HCT116 (cell line): Measurements from ENCODE around the gene KLK7. TPM values are rescaled to one million over a fixed set of nuclear protein-coding genes. Genes with fewer than 3 reads are reported as not detected.

Experiments
- ATAC-seq: fragments of 200-7000 bp; cut with Tn5 transposase; 2 replicates; pipeline ENCODE4 v1.9.1; 2020; ENCODE audit warnings: mild to moderate bottlenecking, moderate library complexity
- BruUV-seq: library from RNA; stranded (reverse); fragments of 400-500 nt; replicated peaks from 2 replicates; lab custom pipeline; 2021; lab: Mats Ljungman, UMichigan
- CTCF ChIA-PET: fragments of 300-600 bp; sonication (Branson Sonifier 250); formaldehyde crosslinking; loops from one replicate; lab custom pipeline; 2021; ENCODE audit warnings: antibody characterized with exemption; lab: Charles Lee
- POLR2A ChIA-PET: fragments of 300-600, 350-600 bp; sonication (Branson Sonifier 250); formaldehyde crosslinking; loops from one replicate; lab custom pipeline; 2021; ENCODE audit warnings: antibody characterized with exemption; lab: Charles Lee
- RAD21 ChIA-PET, 2 experiments: fragments of 300-600 bp; sonication (Branson Sonifier 250); formaldehyde crosslinking; loops; one replicate each; lab custom pipeline; 2023; ENCODE audit warnings: low total read pairs in 2 of 2; ENCODE audit not compliant: uncharacterized antibody in 2 of 2, unreplicated experiment in 2 of 2, low non-redundant PET in 1 of 2; lab: Charles Lee
- DNase-seq: peaks from one replicate; pipeline ENCODE4 v3.0.0-alpha.2; 2010; ENCODE audit warnings: low read depth, low spot score
- H2AFZ ChIP-seq: fragments of 200-600 bp; shearing (Covaris generic), sonication (generic); 2 replicates; pipeline ENCODE4 v1.6.1; 2017; ENCODE audit warnings: low read depth, mixed run types, mixed read lengths, antibody characterized with exemption, low read length; ENCODE audit not compliant: poor library complexity, severe bottlenecking
- H3K27ac ChIP-seq: 2 replicates; pipeline ENCODE4 v1.5.1; 2012; ENCODE audit warnings: low read depth, low read length
- H3K27me3 ChIP-seq: fragments of 200-600 bp; sonication (generic); 2 replicates; pipeline ENCODE4 v1.6.1; 2016; ENCODE audit warnings: mixed run types, low read length, mixed read lengths; ENCODE audit not compliant: insufficient read depth
- H3K36me3 ChIP-seq, 2 experiments: fragments of 200-500 bp in 1 of 2; fragments of 200-600 bp in 1 of 2; sonication (Bioruptor generic) in 1 of 2; sonication (generic) in 1 of 2; 2 replicates each; pipeline versions ENCODE4 v1.5.1 to v1.6.1; 2014 to 2016; ENCODE audit warnings: low read length in 2 of 2, inconsistent platforms in 1 of 2, mixed read lengths in 1 of 2, mixed run types in 1 of 2; ENCODE audit not compliant: insufficient read depth in 2 of 2, control insufficient read depth in 1 of 2
- H3K4me1 ChIP-seq, 2 experiments: fragments of 200-600 bp in 1 of 2; sonication (generic) in 1 of 2; 2 replicates each; pipeline versions ENCODE4 v1.5.1 to v1.6.1; 2012 to 2017; ENCODE audit warnings: low read length in 2 of 2, inconsistent platforms in 1 of 2, mild to moderate bottlenecking in 1 of 2, mixed read lengths in 1 of 2, mixed run types in 1 of 2, moderate library complexity in 1 of 2; ENCODE audit not compliant: insufficient read depth in 2 of 2, control insufficient read depth in 1 of 2
- H3K4me2 ChIP-seq: fragments of 200-600 bp; sonication (generic); 2 replicates; pipeline ENCODE4 v1.6.1; 2017; ENCODE audit warnings: mixed run types, low read length, mixed read lengths
- H3K4me3 ChIP-seq, 2 experiments: fragments of 200-600 bp in 1 of 2; sonication (generic) in 1 of 2; replicated peaks in 1 of 2; 2 replicates each; pipeline ENCODE4 v1.5.1; 2011 to 2016; ENCODE audit warnings: low read length in 2 of 2, control low read depth in 1 of 2, low read depth in 1 of 2, mild to moderate bottlenecking in 1 of 2, mixed read lengths in 1 of 2, mixed run types in 1 of 2
- H3K79me2 ChIP-seq: fragments of 200-600 bp; sonication (generic); 2 replicates; pipeline ENCODE4 v1.6.1; 2017; ENCODE audit warnings: mild to moderate bottlenecking, mixed run types, low read length, moderate library complexity, mixed read lengths; ENCODE audit not compliant: insufficient read depth
- H3K9ac ChIP-seq: fragments of 200-600 bp; sonication (generic); 2 replicates; pipeline ENCODE4 v1.6.1; 2016; ENCODE audit warnings: low read length, mixed read lengths
- H3K9me2 ChIP-seq: fragments of 200-600 bp; sonication (generic), shearing (Covaris generic); 2 replicates; pipeline ENCODE4 v1.6.1; 2017; ENCODE audit warnings: mixed run types, mild to moderate bottlenecking, moderate library complexity; ENCODE audit not compliant: insufficient read depth
- H3K9me3 ChIP-seq, 2 experiments: fragments of 200-500 bp in 1 of 2; fragments of 200-600 bp in 1 of 2; sonication (Bioruptor generic) in 1 of 2; sonication (generic) in 1 of 2; 2 replicates each; pipeline ENCODE4 v1.6.1; 2014 to 2017; ENCODE audit warnings: low read length in 2 of 2, mixed read lengths in 2 of 2, inconsistent platforms in 1 of 2, low read depth in 1 of 2, mild to moderate bottlenecking in 1 of 2, mixed run types in 1 of 2, moderate library complexity in 1 of 2; ENCODE audit not compliant: control insufficient read depth in 1 of 2, insufficient read depth in 1 of 2
- H4K20me1 ChIP-seq: fragments of 200-600 bp; sonication (generic), shearing (Covaris generic); 2 replicates; pipeline ENCODE4 v1.6.1; 2017; ENCODE audit warnings: mixed run types, mild to moderate bottlenecking, moderate library complexity; ENCODE audit not compliant: insufficient read depth
- CBX3 ChIP-seq: IDR thresholded peaks from 2 replicates; pipeline ENCODE4 v1.6.1; 2012; ENCODE audit warnings: low read depth
- EZH2 ChIP-seq: fragments of 200-600 bp; sonication (generic); IDR thresholded peaks from 2 replicates; pipeline ENCODE4 v1.6.1; 2017; ENCODE audit warnings: antibody characterized with exemption, mixed run types
- POLR2A ChIP-seq: IDR thresholded peaks from 2 replicates; pipeline ENCODE4 v1.7.0; 2011; ENCODE audit warnings: borderline replicate concordance; ENCODE audit not compliant: insufficient read depth, insufficient read length; ENCODE audit errors: extremely low read depth
- POLR2AphosphoS5 ChIP-seq: IDR thresholded peaks from 2 replicates; pipeline ENCODE4 v1.6.1; 2011; ENCODE audit warnings: mild to moderate bottlenecking, low read depth, low read length, moderate library complexity
- SP1 ChIP-seq: IDR thresholded peaks from 2 replicates; pipeline ENCODE4 v1.6.1; 2012; ENCODE audit warnings: low read depth
- TCF7L2 ChIP-seq: IDR thresholded peaks from 2 replicates; pipeline ENCODE4 v1.7.0; 2011; ENCODE audit warnings: borderline replicate concordance, inconsistent platforms; ENCODE audit not compliant: insufficient read depth, insufficient read length; ENCODE audit errors: extremely low read depth
- YY1 ChIP-seq: IDR thresholded peaks from 2 replicates; pipeline ENCODE4 v1.6.1; 2011; ENCODE audit warnings: low read length, low read depth, moderate library complexity, mild to moderate bottlenecking; ENCODE audit not compliant: insufficient replicate concordance; ENCODE audit errors: extremely low read depth
- intact Hi-C: fragments of 100-400 bp; cut with micrococcal nuclease; formaldehyde crosslinking; loops from 2 replicates; pipeline ENCODE4 v1.10.0; 2022
- total RNA-seq: library from RNA; stranded (reverse); gene quantifications from one replicate; pipeline ENCODE4 v1.2.1, GENCODE V29; 2021; ENCODE audit not compliant: unreplicated experiment
- TF ChIP-seq, protein P1 (sequence below), 3 experiments: fragments of 200-600 bp in 1 of 3; sonication (generic) in 1 of 3; IDR thresholded peaks in 2 of 3; conservative IDR thresholded peaks in 1 of 3; 2 replicates each; pipeline ENCODE4 v1.5.1; 2012 to 2017; ENCODE audit warnings: low read depth in 2 of 3, low read length in 2 of 3, antibody characterized with exemption in 1 of 3, borderline replicate concordance in 1 of 3, control low read depth in 1 of 3, mild to moderate bottlenecking in 1 of 3, mixed read lengths in 1 of 3, mixed run types in 1 of 3, moderate library complexity in 1 of 3; ENCODE audit not compliant: insufficient read depth in 1 of 3
- TF ChIP-seq, protein P2 (sequence below): IDR thresholded peaks from 2 replicates; pipeline ENCODE4 v1.6.1; 2011; ENCODE audit warnings: mild to moderate bottlenecking, low read length, moderate library complexity; ENCODE audit not compliant: insufficient replicate concordance; ENCODE audit errors: extremely low read depth

KLK7 gene
- total RNA-seq, 1 experiment from 2014 or later, result 30.5 TPM

DNA sequence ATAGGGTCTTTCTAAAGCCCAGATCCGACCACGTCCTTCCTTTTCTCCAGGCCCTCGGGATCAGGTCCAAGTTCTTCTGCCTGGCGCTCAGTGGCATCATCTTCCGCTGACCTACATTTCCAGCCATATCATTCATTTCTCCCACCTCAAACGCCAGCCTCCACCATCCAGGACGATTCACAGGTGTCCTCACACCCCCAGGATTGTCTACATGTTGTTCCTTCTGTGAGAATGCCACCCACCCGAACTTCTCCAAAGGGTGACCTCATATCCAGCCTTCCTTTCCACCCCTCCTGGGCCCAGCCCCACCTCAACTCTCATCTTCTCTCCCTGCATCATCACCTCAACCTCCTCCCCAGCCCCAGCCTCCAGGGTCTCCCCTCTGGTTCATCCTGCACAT lies 26.1 kb downstream of the KLK7 start:
- H3K27me3 ChIP-seq, result no peaks in the 10 kb centered on the region
- no peak overlapping the region for H2AFZ ChIP-seq
- intact Hi-C loops, result no loop called here
- TF ChIP-seq YY1 (no peak), POLR2A (no peak), POLR2AphosphoS5 (no peak), EZH2 (no peak), CBX3 (no peak), TCF7L2 (no peak), SP1 (no peak)
- TF ChIP-seq, protein P1, sequence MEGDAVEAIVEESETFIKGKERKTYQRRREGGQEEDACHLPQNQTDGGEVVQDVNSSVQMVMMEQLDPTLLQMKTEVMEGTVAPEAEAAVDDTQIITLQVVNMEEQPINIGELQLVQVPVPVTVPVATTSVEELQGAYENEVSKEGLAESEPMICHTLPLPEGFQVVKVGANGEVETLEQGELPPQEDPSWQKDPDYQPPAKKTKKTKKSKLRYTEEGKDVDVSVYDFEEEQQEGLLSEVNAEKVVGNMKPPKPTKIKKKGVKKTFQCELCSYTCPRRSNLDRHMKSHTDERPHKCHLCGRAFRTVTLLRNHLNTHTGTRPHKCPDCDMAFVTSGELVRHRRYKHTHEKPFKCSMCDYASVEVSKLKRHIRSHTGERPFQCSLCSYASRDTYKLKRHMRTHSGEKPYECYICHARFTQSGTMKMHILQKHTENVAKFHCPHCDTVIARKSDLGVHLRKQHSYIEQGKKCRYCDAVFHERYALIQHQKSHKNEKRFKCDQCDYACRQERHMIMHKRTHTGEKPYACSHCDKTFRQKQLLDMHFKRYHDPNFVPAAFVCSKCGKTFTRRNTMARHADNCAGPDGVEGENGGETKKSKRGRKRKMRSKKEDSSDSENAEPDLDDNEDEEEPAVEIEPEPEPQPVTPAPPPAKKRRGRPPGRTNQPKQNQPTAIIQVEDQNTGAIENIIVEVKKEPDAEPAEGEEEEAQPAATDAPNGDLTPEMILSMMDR (IDR thresholded peaks at IDR 0.05 in 2 of 3, conservative IDR thresholded peaks at IDR 0.05 in 1 of 3; ENCODE audit: borderline replicate concordance in 1 of 3, insufficient read depth in 1 of 3, low read depth in 2 of 3, low read length in 2 of 3), result no peak
- TF ChIP-seq, protein P2, sequence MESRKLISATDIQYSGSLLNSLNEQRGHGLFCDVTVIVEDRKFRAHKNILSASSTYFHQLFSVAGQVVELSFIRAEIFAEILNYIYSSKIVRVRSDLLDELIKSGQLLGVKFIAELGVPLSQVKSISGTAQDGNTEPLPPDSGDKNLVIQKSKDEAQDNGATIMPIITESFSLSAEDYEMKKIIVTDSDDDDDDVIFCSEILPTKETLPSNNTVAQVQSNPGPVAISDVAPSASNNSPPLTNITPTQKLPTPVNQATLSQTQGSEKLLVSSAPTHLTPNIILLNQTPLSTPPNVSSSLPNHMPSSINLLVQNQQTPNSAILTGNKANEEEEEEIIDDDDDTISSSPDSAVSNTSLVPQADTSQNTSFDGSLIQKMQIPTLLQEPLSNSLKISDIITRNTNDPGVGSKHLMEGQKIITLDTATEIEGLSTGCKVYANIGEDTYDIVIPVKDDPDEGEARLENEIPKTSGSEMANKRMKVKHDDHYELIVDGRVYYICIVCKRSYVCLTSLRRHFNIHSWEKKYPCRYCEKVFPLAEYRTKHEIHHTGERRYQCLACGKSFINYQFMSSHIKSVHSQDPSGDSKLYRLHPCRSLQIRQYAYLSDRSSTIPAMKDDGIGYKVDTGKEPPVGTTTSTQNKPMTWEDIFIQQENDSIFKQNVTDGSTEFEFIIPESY, result no peak
- no peaks in the 10 kb centered on the region for H3K79me2 ChIP-seq
- H3K9me2 ChIP-seq, result no peaks in the 10 kb centered on the region
- ChIA-PET POLR2A (no interaction called here), CTCF (no interaction called here), RAD21 (no interaction called here)
- no peaks in the 10 kb centered on the region for H3K9me3 ChIP-seq
- H4K20me1 ChIP-seq, result no peaks in the 10 kb centered on the region
- ATAC-seq (no peak), DNase-seq (no peak)
- H3K9ac ChIP-seq, result no peak overlapping the region
- no peaks in the 10 kb centered on the region for H3K36me3 ChIP-seq
- no TSS peak for BruUV-seq
- H3K4me1 ChIP-seq, result peaks cover 3 to 12% of the 10 kb centered on the region in 2 experiments; a peak in 2 of 4 replicates
- H3K4me2 ChIP-seq, result no peak overlapping the region
- no peak overlapping the region for H3K4me3 ChIP-seq
- H3K27ac ChIP-seq, result no peak overlapping the region
